ENCODE measurements around the gene CEBPB. TPM values are rescaled to one million over a fixed set of nuclear protein-coding genes. Genes with fewer than 3 reads are reported as not detected.

Gene CEBPB
- total RNA-seq, 2 experiments from 2014 or later: 17.9 to 24.1 TPM

DNA sequence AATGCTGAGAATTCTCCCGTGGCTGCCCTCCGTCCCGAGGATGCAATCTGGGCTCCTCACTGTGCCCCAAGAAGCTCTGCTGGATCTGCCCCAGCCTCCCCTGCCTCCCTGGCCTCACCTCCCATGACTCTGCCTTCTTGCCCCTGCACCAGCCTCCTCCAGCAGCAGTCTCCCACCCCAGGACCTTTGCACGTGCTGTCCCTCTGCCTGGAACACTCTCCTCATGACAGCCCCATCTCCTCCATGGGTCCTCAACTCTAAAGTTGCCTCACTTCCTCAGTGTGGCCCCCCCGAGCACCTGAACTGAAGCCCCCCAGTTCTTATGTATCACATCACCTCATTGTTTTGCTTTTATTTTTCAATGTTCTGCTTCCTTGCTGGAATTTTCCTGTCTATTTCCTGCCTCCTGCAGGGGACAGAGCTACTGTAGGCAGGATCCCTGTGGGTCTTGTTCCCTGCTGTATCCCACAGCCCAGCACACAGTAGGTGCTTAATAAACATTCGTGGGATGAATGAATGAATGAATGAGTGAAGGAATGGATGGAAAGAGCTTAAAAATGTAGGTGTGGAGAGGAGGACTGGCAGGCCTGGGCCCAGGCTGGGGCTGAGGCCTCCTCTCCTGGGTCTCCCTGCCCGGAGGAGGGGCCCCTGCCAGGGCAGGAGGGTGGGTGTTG lies 42.2 kb downstream of the CEBPB start:
- H3K27ac Mint-ChIP-seq: no peak overlapping the region
- ChIA-PET POLR2A (interaction anchor here (0.7 kb wide), 1 partner anchor 16 kb away, joined by 3 read pairs; no protein-coding TSS in a partner anchor), CTCF (no interaction called here)
- no peak overlapping the region for H3K4me3 Mint-ChIP-seq
- H3K36me3 Mint-ChIP-seq (ENCODE audit: low read depth): no peaks in the 10 kb centered on the region
- H3K27me3 Mint-ChIP-seq: no peaks in the 10 kb centered on the region
- H3K4me1 Mint-ChIP-seq: peaks cover 6% of the 10 kb centered on the region
- no peak for DNase-seq
- no peaks in the 10 kb centered on the region for H3K9me3 Mint-ChIP-seq

- no peak for DNase-seq
- H3K27me3 Mint-ChIP-seq: peaks cover 2% of the 10 kb centered on the region
- no peak overlapping the region for H3K4me3 Mint-ChIP-seq
- H3K27ac Mint-ChIP-seq: no peak overlapping the region
- ChIA-PET CTCF (no interaction called here), POLR2A (interaction anchor here (0.7 kb wide), 1 partner anchor 17 kb away, joined by 3 read pairs; no protein-coding TSS in a partner anchor)
- H3K9me3 Mint-ChIP-seq: no peaks in the 10 kb centered on the region
- peaks cover 7% of the 10 kb centered on the region for H3K4me1 Mint-ChIP-seq
- no peaks in the 10 kb centered on the region for H3K36me3 Mint-ChIP-seq (ENCODE audit: low read depth)
Measured at GRCh38 chr20:50233325-50234212, 42.9 kb downstream of the CEBPB start.

- Mint-ChIP-seq H3K9me3 (no peaks in the 10 kb centered on the region), H3K27me3 (peaks cover 3% of the 10 kb centered on the region), H3K4me3 (no peak overlapping the region), H3K27ac (no peak overlapping the region), H3K4me1 (peaks cover 7% of the 10 kb centered on the region), H3K36me3 (ENCODE audit: low read depth) (no peaks in the 10 kb centered on the region)
- DNase-seq: no peak
- CTCF ChIA-PET: no interaction called here
- POLR2A ChIA-PET: no interaction called here
Measured at GRCh38 chr20:50234288-50234687, 43.7 kb downstream of the CEBPB start.

GRCh38 chr20:50237349-50237748 lies 46.7 kb downstream of the CEBPB start:
- CTCF ChIA-PET: no interaction called here
- H3K27me3 Mint-ChIP-seq: peaks cover 10% of the 10 kb centered on the region
- POLR2A ChIA-PET: no interaction called here

GRCh38 chr20:50238081-50238800 lies 47.6 kb downstream of the CEBPB start:
- H3K9me3 Mint-ChIP-seq: no peaks in the 10 kb centered on the region
- H3K27me3 Mint-ChIP-seq: peaks cover 10% of the 10 kb centered on the region
- H3K4me3 Mint-ChIP-seq: no peak overlapping the region
- no peaks in the 10 kb centered on the region for H3K36me3 Mint-ChIP-seq (ENCODE audit: low read depth)
- H3K27ac Mint-ChIP-seq: no peak overlapping the region
- H3K4me1 Mint-ChIP-seq: peaks cover 7% of the 10 kb centered on the region
- ChIA-PET CTCF (interaction anchor here (1.1 kb wide), 2 partner anchors 21 to 32 kb away, joined by 3 read pairs; no protein-coding TSS in a partner anchor), POLR2A (no interaction called here)
- DNase-seq: no peak

More at GRCh38 chr20:50237349-50237748, 46.7 kb downstream of the CEBPB start:
- Mint-ChIP-seq H3K9me3 (no peaks in the 10 kb centered on the region), H3K27ac (no peak overlapping the region), H3K36me3 (ENCODE audit: low read depth) (no peaks in the 10 kb centered on the region), H3K4me3 (no peak overlapping the region), H3K4me1 (peaks cover 7% of the 10 kb centered on the region)
- DNase-seq: no peak

- Mint-ChIP-seq H3K9me3 (no peaks in the 10 kb centered on the region), H3K36me3 (ENCODE audit: low read depth) (no peaks in the 10 kb centered on the region), H3K4me1 (peaks cover 7% of the 10 kb centered on the region), H3K27ac (no peak overlapping the region), H3K4me3 (no peak overlapping the region), H3K27me3 (peaks cover 10% of the 10 kb centered on the region)
- no peak for DNase-seq
- CTCF ChIA-PET: no interaction called here
- POLR2A ChIA-PET: no interaction called here
Measured at GRCh38 chr20:50240092-50240491, 49.5 kb downstream of the CEBPB start.

- H3K36me3 Mint-ChIP-seq (ENCODE audit: low read depth): no peaks in the 10 kb centered on the region
- DNase-seq: no peak
- no peak overlapping the region for H3K4me3 Mint-ChIP-seq
- no peaks in the 10 kb centered on the region for H3K9me3 Mint-ChIP-seq
- CTCF ChIA-PET: no interaction called here
- H3K4me1 Mint-ChIP-seq: peaks cover 7% of the 10 kb centered on the region
- peaks cover 10% of the 10 kb centered on the region for H3K27me3 Mint-ChIP-seq
- H3K27ac Mint-ChIP-seq: no peak overlapping the region
- POLR2A ChIA-PET: no interaction called here
Measured at GRCh38 chr20:50242178-50242514, 51.5 kb downstream of the CEBPB start.

Other genes with a start within 250 kb of the CEBPB start
- under 1 TPM in 1 of 2 experiments, not detected in 1; 0.15 TPM for gene SNAI1, start 207.8 kb upstream of the CEBPB start, total RNA-seq
- gene UBE2V1, start 77.7 kb upstream of the CEBPB start, total RNA-seq: 100 to 1,000 TPM; 111 to 144 TPM
- 10 to 100 TPM; 27.9 to 31.3 TPM for gene PEDS1, start 37.1 kb upstream of the CEBPB start, total RNA-seq

All from activated CD4-positive, alpha-beta T cell treated with anti-CD3 and anti-CD28 coated beads, Interleukin-2, amount 10 ng/mL, durations not matched to agents 7 days and 5 days (primary cell).